Caco-2 (cell line): ENCODE data around the gene RNU11. TPM values are rescaled to one million over a fixed set of nuclear protein-coding genes. Genes with fewer than 3 reads are reported as not detected.

Experiments
- BruUV-seq: library from RNA; stranded (reverse); fragments of 400-500 nt; replicated peaks from 2 replicates; lab custom pipeline; 2021; lab: Mats Ljungman, UMichigan
- CTCF ChIA-PET: fragments of 300-600 bp; sonication (Branson Sonifier 250); formaldehyde crosslinking; loops from one replicate; lab custom pipeline; 2022; ENCODE audit warnings: antibody characterized with exemption; lab: Charles Lee
- POLR2A ChIA-PET: fragments of 300-600 bp; sonication (Branson Sonifier 250); formaldehyde crosslinking; loops from one replicate; lab custom pipeline; 2022; ENCODE audit warnings: antibody characterized with exemption; lab: Charles Lee
- DNase-seq, 2 experiments: peaks; one replicate each; pipeline versions ENCODE4 v3.0.0 to v3.0.0-alpha.2; 2020 to 2022
- H3K27me3 ChIP-seq: replicated peaks from 2 replicates; pipeline ENCODE4 v1.6.0; 2011; ENCODE audit warnings: low read length; ENCODE audit not compliant: control insufficient read depth, insufficient read depth
- H3K36me3 ChIP-seq: 2 replicates; pipeline ENCODE4 v1.5.1; 2011; ENCODE audit warnings: low read length; ENCODE audit not compliant: control insufficient read depth, insufficient read depth
- H3K4me1 ChIP-seq: fragments of 250-450 bp; sonication (Bioruptor Pico); 2 replicates; pipeline ENCODE4 v1.5.1; 2020; ENCODE audit warnings: mild to moderate bottlenecking
- H3K4me3 ChIP-seq: 2 replicates; pipeline ENCODE4 v1.5.1; 2011; ENCODE audit warnings: low read depth, mild to moderate bottlenecking, control low read depth, low read length
- H3K9me3 ChIP-seq: fragments of 250-450 bp; sonication (Bioruptor Pico); 2 replicates; pipeline ENCODE4 v1.5.1; 2020; ENCODE audit warnings: mild to moderate bottlenecking, moderate library complexity
- H3K27ac Mint-ChIP-seq: one replicate; pipeline ENCODE4 v1.8.0; 2022; ENCODE audit warnings: mixed read lengths; ENCODE audit not compliant: unreplicated experiment
- H3K27me3 Mint-ChIP-seq: one replicate; pipeline ENCODE4 v1.8.0; 2022; ENCODE audit warnings: mixed read lengths; ENCODE audit not compliant: insufficient read depth, unreplicated experiment
- H3K36me3 Mint-ChIP-seq: one replicate; pipeline ENCODE4 v1.8.0; 2022; ENCODE audit warnings: mild to moderate bottlenecking, mixed read lengths; ENCODE audit not compliant: insufficient read depth, unreplicated experiment
- H3K4me1 Mint-ChIP-seq: one replicate; pipeline ENCODE4 v1.8.0; 2022; ENCODE audit warnings: low read depth, mixed read lengths; ENCODE audit not compliant: unreplicated experiment
- H3K4me3 Mint-ChIP-seq: one replicate; pipeline ENCODE4 v1.8.0; 2022; ENCODE audit warnings: mild to moderate bottlenecking, moderate library complexity, mixed read lengths; ENCODE audit not compliant: unreplicated experiment
- H3K9me3 Mint-ChIP-seq: one replicate; pipeline ENCODE4 v1.8.0; 2022; ENCODE audit warnings: mixed read lengths; ENCODE audit not compliant: unreplicated experiment
- intact Hi-C: fragments of 100-400 bp; cut with micrococcal nuclease; formaldehyde crosslinking; loops from one replicate; pipeline ENCODE4 v1.10.0; 2022; ENCODE audit not compliant: unreplicated experiment
- total RNA-seq: library from RNA; stranded (reverse); gene quantifications from 2 replicates; pipeline ENCODE4 v1.2.3, GENCODE V29; 2022
- TF ChIP-seq, protein P1 (sequence below), 2 experiments: fragments of 200-600 bp in 1 of 2; IDR thresholded peaks; 1 replicate in 1 of 2; 2 replicates in 1 of 2; pipeline versions ENCODE4 v1.5.1 to v1.8.0; 2011 to 2022; ENCODE audit warnings: antibody characterized with exemption in 1 of 2, control low read depth in 1 of 2, inconsistent platforms in 1 of 2, low read depth in 1 of 2, low read length in 1 of 2, mild to moderate bottlenecking in 1 of 2, moderate library complexity in 1 of 2; ENCODE audit not compliant: insufficient read depth in 1 of 2, severe bottlenecking in 1 of 2, unreplicated experiment in 1 of 2

The RNU11 gene
- total RNA-seq, 1 experiment from 2014 or later: not detected

DNA sequence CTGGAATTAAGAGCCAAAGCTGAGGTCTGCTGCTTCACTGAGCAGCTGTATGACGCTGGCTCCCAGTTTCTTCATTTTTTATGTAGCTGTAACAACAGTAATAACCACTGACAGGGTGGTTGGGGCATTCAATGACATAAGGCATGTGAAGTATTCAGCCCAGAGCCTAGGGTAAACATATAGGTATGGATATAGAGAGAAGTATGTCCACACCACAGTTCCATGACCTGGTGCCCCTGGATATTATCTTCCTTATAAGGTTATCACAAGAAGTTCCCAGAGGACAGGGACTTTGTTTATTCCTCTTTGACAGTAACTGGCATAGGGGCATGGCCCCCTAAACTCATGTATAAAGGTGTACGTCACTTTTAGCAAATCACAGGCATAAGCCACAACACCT, 41.6 kb upstream of the RNU11 start:
- Histone ChIP-seq H3K4me3 (no peak overlapping the region), H3K4me1 (peaks cover 22% of the 10 kb centered on the region), H3K27me3 (no peaks in the 10 kb centered on the region), H3K9me3 (no peaks in the 10 kb centered on the region), H3K36me3 (no peaks in the 10 kb centered on the region; the same call in 1 of the 2 replicates)
- Mint-ChIP-seq H3K27me3 (no peaks in the 10 kb centered on the region), H3K27ac (no peak overlapping the region), H3K4me3 (no peak overlapping the region), H3K36me3 (no peaks in the 10 kb centered on the region), H3K4me1 (no peaks in the 10 kb centered on the region), H3K9me3 (no peaks in the 10 kb centered on the region)
- no TSS peak for BruUV-seq
- TF ChIP-seq, protein P1, sequence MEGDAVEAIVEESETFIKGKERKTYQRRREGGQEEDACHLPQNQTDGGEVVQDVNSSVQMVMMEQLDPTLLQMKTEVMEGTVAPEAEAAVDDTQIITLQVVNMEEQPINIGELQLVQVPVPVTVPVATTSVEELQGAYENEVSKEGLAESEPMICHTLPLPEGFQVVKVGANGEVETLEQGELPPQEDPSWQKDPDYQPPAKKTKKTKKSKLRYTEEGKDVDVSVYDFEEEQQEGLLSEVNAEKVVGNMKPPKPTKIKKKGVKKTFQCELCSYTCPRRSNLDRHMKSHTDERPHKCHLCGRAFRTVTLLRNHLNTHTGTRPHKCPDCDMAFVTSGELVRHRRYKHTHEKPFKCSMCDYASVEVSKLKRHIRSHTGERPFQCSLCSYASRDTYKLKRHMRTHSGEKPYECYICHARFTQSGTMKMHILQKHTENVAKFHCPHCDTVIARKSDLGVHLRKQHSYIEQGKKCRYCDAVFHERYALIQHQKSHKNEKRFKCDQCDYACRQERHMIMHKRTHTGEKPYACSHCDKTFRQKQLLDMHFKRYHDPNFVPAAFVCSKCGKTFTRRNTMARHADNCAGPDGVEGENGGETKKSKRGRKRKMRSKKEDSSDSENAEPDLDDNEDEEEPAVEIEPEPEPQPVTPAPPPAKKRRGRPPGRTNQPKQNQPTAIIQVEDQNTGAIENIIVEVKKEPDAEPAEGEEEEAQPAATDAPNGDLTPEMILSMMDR (IDR thresholded peaks at IDR 0.05; ENCODE audit: insufficient read depth in 1 of 2, low read depth in 1 of 2, low read length in 1 of 2, severe bottlenecking in 1 of 2, unreplicated experiment in 1 of 2): no peak
- intact Hi-C loops: no loop called here
- CTCF ChIA-PET: interaction anchor here (1.0 to 1.1 kb wide), 3 partner anchors 37 to 270 kb away, joined by 3 read pairs; partner anchors contain the start of gene YTHDF2
- peak; percentile 68 to 69 for DNase-seq
- POLR2A ChIA-PET: interaction anchor here (0.6 to 3.0 kb wide), 3 partner anchors 24 to 130 kb away, joined by 3 to 14 read pairs (median 3); partner anchors contain the start of genes TAF12 and YTHDF2

DNA sequence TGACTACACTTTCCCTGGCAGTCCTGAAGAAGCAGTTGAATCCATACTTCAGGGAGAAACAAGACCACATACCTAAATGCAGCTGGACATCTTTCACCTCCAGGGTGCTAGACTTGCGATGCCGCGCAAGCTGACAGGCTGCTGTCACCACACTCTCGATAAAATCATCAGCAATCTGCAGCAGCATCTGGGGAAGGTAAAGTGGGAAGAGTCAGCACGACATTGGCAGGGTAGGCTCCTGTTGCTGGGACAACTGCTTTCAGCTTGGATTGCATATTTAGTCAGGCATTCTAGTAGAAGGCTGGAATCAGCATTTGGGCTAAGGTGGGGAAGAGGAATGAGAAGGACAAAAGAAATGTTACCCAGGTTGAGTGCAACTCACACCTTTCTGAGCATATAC, 35.2 kb upstream of the RNU11 start:
- H3K9me3 Mint-ChIP-seq: no peaks in the 10 kb centered on the region
- H3K36me3 ChIP-seq: no peaks in the 10 kb centered on the region
- DNase-seq: no peak
- H3K4me1 Mint-ChIP-seq: no peaks in the 10 kb centered on the region
- ChIA-PET CTCF (no interaction called here), POLR2A (no interaction called here)
- no peaks in the 10 kb centered on the region for H3K4me1 ChIP-seq
- TF ChIP-seq, protein P1 (IDR thresholded peaks at IDR 0.05; ENCODE audit: insufficient read depth in 1 of 2, low read depth in 1 of 2, low read length in 1 of 2, severe bottlenecking in 1 of 2, unreplicated experiment in 1 of 2): no peak
- intact Hi-C loops: no loop called here
- H3K9me3 ChIP-seq: no peaks in the 10 kb centered on the region
- no peak overlapping the region for H3K4me3 ChIP-seq
- H3K27me3 Mint-ChIP-seq: no peaks in the 10 kb centered on the region
- no peak overlapping the region for H3K27ac Mint-ChIP-seq
- no TSS peak for BruUV-seq
- H3K27me3 ChIP-seq: no peaks in the 10 kb centered on the region
- H3K36me3 Mint-ChIP-seq: peaks cover 8% of the 10 kb centered on the region
- no peak overlapping the region for H3K4me3 Mint-ChIP-seq

DNA sequence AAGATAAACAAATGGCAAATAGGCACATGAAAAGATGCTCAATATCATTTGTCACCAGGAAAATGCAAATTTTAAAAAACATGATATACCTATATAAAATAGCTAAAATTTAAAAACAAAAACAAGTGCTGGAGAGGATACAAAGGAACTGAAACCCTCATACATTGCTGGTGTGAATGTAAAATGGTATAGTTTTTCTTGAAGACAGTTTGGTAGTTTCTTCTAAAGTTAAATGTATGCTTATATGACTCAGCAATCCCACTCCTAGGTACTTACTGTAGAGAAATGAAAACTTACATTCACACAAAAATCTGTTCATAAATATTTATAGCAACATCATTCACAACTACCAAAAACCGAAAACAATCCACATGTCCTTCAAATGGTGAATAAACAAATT, 16.7 kb upstream of the RNU11 start:
- TF ChIP-seq, protein P1 (IDR thresholded peaks at IDR 0.05; ENCODE audit: insufficient read depth in 1 of 2, low read depth in 1 of 2, low read length in 1 of 2, severe bottlenecking in 1 of 2, unreplicated experiment in 1 of 2): no peak

More for the DNA sequence above, 16.7 kb upstream of the RNU11 start:
- no peak overlapping the region for H3K4me3 ChIP-seq
- POLR2A ChIA-PET: no interaction called here
- Mint-ChIP-seq H3K4me1 (no peaks in the 10 kb centered on the region), H3K27ac (no peak overlapping the region), H3K4me3 (no peak overlapping the region), H3K36me3 (peaks cover 12% of the 10 kb centered on the region), H3K9me3 (no peaks in the 10 kb centered on the region), H3K27me3 (no peaks in the 10 kb centered on the region)
- BruUV-seq: no TSS peak
- no peaks in the 10 kb centered on the region for H3K4me1 ChIP-seq
- DNase-seq: no peak
- no peaks in the 10 kb centered on the region for H3K36me3 ChIP-seq
- CTCF ChIA-PET: no interaction called here
- H3K27me3 ChIP-seq: no peaks in the 10 kb centered on the region
- intact Hi-C loops: no loop called here
- no peaks in the 10 kb centered on the region for H3K9me3 ChIP-seq
